Fibroblast of the aortic adventitia (primary cell): Measurements from ENCODE around the gene HS3ST4. TPM values are rescaled to one million over a fixed set of nuclear protein-coding genes. Genes with fewer than 3 reads are reported as not detected.
A peak's percentile ranks its signal among the peaks of the same experiment; 100 is the strongest.

ENCODE experiments used
- DNase-seq: peaks from one replicate; pipeline ENCODE4 v3.0.0-alpha.2; 2010; ENCODE audit warnings: low read depth
- H3K4me3 ChIP-seq: 2 replicates; pipeline ENCODE4 v1.5.1; 2011; ENCODE audit warnings: low read depth, mild to moderate bottlenecking, control low read depth, low read length, moderate library complexity
- total RNA-seq: library from RNA; depleted of rRNA; stranded (reverse); fragments of >200 nt; gene quantifications from 2 replicates; pipeline ENCODE4 v1.2.3, GENCODE V29; 2012; ENCODE audit warnings: low replicate concordance
- TF ChIP-seq, protein P1 (sequence below): IDR thresholded peaks from 2 replicates; pipeline ENCODE4 v1.5.1; 2011; ENCODE audit warnings: mild to moderate bottlenecking, low read length, control low read depth, inconsistent platforms; ENCODE audit not compliant: insufficient read depth

Gene HS3ST4
- total RNA-seq, 1 donor: not detected

DNA sequence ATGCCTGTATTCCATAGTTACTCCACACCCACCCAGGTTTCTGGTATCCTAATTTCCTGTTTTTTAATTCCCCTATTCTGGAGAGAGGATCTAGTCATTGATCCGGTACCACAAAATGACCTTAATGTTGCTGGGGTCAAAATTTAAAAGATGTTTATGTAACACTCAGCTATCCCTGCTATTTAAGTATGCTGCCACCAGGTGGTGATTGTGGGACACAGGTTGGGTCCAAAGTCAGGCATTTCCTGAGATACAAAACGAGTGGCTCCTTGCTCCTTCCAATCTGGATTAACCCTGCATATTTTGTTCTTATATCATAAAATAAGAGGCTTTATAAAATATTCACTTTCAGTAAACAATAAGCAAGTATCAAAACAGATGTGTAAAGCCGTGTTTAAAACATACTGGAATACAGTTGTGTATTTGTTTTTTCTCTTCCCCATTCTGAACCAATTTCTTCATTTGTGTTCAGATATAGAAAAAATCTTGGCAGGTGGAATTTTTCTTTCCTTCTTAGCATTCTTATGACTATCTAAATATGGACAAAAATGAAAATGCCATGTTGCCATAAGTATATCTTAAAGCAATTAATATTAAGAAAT lies 16.3 kb downstream of the HS3ST4 start:
- DNase-seq: peak; percentile 0
- TF ChIP-seq, protein P1, sequence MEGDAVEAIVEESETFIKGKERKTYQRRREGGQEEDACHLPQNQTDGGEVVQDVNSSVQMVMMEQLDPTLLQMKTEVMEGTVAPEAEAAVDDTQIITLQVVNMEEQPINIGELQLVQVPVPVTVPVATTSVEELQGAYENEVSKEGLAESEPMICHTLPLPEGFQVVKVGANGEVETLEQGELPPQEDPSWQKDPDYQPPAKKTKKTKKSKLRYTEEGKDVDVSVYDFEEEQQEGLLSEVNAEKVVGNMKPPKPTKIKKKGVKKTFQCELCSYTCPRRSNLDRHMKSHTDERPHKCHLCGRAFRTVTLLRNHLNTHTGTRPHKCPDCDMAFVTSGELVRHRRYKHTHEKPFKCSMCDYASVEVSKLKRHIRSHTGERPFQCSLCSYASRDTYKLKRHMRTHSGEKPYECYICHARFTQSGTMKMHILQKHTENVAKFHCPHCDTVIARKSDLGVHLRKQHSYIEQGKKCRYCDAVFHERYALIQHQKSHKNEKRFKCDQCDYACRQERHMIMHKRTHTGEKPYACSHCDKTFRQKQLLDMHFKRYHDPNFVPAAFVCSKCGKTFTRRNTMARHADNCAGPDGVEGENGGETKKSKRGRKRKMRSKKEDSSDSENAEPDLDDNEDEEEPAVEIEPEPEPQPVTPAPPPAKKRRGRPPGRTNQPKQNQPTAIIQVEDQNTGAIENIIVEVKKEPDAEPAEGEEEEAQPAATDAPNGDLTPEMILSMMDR: no peak
- H3K4me3 ChIP-seq: no peak overlapping the region

DNA sequence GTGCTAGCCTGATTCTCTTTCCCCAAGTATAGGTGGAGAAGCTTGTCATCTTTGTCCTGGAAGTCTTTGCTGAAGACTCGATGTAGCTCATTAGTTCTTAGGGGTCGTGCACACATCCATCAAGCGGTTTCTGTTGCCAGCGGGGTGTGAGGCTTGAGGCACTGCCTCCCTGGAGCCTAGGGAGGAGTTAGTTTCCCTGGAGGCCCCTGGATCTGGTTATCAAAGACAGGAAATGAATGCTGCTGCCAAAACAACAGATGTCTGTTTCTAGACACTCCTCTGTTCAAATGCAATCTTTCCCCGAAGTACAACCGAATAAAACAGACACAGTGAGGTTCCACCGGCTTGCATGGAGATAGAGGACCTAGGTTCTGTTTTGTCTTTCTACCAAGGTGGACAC lies 17.5 kb downstream of the HS3ST4 start:
- TF ChIP-seq, protein P1: no peak
- DNase-seq: no peak
- H3K4me3 ChIP-seq: no peak overlapping the region

DNA sequence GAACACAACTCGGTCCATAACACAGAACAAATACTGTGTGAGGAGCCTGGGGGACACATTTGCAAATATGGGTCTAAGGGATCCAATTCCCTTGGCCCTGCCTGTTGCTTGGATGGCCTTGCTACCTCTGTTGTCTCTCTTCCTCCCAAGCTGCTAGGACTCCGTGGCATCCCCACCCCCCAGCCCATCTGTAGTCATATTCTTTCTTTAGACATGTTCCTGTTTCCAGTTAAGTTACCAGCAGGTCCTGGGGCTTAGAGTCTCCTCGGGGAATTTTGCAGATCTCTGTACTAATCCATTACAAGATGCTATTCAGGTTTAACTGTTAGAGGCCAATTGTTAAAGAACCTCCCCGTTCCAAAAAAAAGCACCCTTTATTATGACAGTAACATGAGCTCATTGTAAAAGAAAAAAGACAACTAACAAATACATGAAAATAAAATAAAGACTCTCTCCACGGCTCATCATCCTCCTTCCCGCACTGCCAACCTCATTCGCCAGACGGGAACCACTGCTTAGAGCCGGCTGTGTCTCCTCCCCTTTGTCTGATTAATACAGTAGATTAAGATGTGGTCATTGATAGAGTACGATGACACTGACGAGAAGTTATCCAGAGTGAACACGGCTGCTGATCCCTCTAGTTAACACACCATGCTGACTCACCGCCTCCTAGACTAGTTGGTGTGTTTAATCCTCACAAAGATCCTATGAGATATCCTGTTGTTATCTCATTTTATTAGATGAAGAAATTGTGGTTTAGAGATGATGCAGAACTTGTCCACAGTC lies 22.2 kb downstream of the HS3ST4 start:
- DNase-seq: no peak
- no peak overlapping the region for H3K4me3 ChIP-seq
- TF ChIP-seq, protein P1: no peak

DNA sequence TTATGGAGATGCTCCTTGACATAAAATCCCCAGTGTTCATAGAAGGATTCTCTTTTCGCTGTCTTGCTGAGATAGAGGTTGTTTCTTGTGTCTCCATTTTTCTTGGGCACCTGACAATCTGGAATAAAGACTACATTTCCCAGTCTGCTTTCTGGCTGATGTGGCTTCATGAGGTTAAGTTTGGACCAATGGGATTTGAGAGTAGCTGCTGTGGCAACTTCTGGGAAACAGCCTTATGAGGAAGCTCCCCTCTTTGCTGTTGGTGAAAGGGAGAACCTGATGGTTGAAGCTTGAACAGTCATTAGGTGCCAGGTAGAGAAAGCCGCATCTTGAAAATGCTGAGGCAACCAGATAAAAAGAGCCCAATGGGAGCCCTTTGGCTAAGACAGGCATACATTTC lies 24.4 kb downstream of the HS3ST4 start:
- TF ChIP-seq, protein P1: no peak
- H3K4me3 ChIP-seq: no peak overlapping the region
- DNase-seq: no peak

DNA sequence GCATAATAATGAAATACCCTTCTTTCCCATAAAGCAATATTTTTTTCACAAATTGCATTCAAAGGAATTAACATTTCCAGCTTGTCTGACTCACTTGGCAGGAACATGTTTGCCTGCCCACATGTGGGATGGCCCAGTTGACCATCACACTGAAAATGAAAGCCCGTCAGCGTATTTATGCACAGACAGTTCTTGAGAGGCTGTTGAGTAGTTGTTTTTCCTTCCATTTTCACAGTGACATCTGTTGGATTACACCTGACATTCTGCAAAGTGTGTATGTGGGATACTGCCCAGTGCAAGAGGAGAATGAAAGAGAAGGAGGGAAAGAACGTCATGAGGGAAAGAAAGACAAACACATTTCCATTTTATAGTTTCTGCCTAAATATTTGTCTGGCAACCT lies 29.7 kb downstream of the HS3ST4 start:
- TF ChIP-seq, protein P1: no peak
- no peak overlapping the region for H3K4me3 ChIP-seq
- no peak for DNase-seq

DNA sequence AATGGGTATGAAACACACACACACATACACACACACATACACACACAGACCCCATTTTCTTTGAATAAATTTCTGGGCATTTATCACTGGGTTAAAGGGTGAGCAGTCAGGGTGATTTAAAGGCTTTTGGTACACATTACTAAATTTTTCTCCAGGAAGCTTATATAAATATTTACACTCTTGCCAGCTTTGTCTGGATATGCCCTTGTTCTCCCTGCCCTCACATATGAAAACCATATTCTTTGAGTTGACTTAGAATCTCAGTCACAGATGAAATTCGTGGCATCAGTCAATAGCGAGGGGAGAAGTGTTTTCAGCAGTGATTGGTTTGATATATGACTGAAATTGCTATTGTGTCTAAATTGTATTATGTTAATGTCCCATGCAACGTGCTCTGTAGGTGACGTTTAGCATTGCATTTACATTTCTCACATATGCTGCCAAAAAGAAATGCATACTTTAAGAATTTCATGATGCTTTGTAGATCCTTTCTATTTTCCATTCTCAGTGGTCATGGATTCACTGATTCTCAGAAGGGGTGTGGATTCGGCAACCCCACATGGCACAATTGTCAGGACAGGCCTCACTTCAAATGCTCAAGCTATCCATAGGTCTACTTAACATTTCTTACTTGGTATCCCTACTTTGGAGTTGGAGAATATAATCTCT lies 34.8 kb downstream of the HS3ST4 start:
- TF ChIP-seq, protein P1: no peak
- H3K4me3 ChIP-seq: no peak overlapping the region
- DNase-seq: no peak
